Caki2 (cell line): Measurements from ENCODE around the gene CHID1. TPM values are rescaled to one million over a fixed set of nuclear protein-coding genes. Genes with fewer than 3 reads are reported as not detected.

Experiments
- DNase-seq: peaks from one replicate; pipeline ENCODE4 v3.0.0-alpha.2; 2015; ENCODE audit warnings: low read depth
- in situ Hi-C: cut with HindIII; loops from 2 replicates; pipeline ENCODE4 v1.10.0; 2016; ENCODE audit warnings: low sequenced_read_pairs, low pct_unique_long_range_greater_than_20kb, mixed read lengths
- total RNA-seq: library from RNA; depleted of rRNA; stranded (reverse); fragments of >200 nt; shearing (Covaris generic); gene quantifications from 2 replicates; pipeline ENCODE4 v1.2.3, GENCODE V29; 2014; ENCODE audit warnings: low replicate concordance

Gene CHID1
- total RNA-seq, 1 experiment from 2014 or later: 146 TPM

DNA sequence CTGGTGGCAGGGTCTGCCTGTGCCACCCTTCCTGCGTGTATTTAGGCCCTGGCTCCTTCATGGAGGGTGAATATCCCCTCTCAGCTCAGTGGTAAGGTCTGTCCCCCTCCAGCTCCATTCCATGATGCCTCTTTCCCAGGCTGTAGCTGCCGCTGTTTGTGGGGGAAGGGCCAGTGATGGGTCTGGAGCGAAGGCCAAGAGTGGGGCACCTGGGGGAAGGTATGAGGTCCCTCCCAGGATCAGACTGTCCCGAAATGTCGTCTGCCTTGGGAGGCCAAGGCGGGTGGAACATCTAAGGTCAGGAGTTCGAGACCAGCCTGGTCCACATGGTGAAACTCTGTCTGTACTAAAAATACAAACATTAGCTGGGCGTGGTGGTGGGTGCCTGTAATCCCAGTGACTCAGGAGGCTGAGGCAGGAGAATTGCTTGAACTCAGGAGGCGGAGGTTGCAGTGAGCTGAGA, 76.7 kb downstream of the CHID1 start:
- in situ Hi-C loops: no loop called here
- peak; percentile 55 for DNase-seq

DNA sequence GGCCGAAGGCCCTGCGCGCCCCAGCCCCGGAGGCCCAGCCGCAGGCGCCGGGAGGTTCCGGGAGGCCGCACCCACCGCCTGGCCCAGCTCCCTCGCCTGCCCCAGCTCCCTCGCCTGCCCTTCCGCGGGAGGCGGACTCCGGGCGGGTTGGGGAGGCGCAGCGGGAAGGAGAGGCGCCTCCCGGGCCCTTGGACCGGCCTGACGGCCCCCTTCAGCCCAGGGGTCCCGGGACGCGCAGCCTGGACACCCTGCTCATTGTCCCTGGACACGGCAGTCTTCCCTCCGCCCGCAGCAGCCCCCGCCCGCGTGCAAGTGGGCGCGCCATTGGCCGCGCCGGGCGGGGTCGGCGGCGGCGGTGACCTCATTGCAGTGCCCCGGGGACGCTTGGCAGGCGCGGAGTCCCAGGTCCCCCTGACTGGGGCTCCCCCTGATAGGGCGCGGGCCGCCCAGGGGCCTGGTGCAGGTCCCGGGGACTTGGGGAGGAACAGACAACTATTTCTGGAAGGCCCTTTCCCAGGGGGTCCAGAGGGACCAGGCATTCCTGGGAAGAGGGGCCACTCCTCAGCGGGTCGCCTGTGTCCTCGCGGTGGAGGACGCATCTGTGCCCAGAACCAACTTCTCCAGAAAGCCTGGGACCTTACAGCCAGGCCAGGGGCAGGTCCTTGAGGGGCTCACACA, 77.4 kb downstream of the CHID1 start:
- DNase-seq: peak; percentile 70
- in situ Hi-C loops: no loop called here

GRCh38 chr11:832529-833113, 78.0 kb downstream of the CHID1 start, which contains the start of gene CD151:
TSS of gene CD151 (plus strand) at chr11:832952. CDS start at chr11:836070, 3,118 bp downstream.
- in situ Hi-C loops: no loop called here
- DNase-seq: peak; percentile 71

DNA sequence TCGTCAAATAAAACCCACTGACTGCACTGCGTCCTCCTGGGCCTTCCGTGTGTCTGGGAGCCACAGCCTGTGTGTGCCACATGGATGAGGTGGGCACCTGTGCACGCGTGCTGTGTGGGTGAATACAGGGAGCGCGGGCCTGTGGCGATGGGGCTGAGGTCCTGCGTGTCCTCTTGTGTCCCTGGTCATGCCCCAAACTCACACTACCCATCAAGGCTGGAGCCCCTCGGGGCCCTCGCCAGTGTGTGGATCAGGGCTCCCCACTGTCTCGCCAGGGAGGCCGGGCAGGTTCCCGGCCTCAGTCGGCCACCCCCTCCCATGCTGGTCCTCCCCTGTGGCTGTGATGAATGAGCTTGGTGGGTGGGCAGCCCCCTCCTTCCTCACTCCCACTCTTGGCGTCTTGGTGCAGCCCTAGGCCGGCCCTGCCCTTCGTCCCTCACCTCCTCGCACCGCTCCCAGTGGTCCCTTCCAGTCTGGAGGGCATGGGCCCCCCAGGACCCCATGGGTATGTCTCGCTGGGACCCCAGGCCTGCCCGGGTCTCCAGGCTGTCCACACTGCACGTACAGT, 78.6 kb downstream of the CHID1 start:
- DNase-seq: no peak
- in situ Hi-C loops: no loop called here

GRCh38 chr11:831118-831864, 79.3 kb downstream of the CHID1 start:
- DNase-seq: peak; percentile 51
- in situ Hi-C loops: no loop called here

DNA sequence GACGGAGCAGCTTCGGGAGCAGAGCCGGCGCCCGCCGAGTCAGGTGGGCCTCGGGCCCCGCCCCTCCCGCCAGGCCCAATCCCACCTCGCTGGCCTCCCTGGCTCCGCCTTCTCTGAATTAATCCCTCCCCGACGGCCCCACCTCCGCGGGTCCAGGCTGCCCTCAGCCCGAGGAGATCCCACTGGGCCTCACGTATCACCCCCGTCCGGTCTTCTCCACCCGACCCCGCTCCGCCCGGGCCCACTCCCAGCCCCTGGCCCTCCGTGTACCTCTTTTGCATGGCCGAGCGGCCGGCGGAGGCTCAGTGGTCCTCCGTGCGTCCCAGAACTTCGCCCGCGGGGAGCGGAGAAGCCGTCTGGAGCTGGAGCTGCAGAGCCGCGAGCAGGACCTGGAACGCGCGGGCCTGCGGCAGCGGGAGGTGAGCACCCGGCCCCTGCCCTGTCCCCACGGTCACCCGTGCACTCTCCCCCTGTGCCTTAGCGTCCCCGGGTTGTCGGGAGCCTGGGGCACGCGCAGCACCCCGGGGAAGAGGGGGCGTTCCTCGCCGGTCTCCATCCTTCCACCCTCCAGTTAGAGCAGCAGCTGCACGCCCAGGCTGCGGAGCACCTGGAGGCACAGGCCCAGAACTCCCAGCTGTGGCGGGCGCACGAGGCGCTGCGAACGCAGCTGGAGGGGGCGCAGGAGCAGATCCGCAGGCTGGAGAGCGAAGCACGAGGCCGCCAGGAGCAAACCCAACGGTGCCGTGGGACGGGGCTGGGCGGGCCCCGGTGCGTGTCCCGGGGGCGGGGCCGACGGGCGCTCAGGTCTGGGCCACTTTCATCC, 80.1 kb downstream of the CHID1 start:
- peak; percentile 75 for DNase-seq
- in situ Hi-C loops: no loop called here

DNA sequence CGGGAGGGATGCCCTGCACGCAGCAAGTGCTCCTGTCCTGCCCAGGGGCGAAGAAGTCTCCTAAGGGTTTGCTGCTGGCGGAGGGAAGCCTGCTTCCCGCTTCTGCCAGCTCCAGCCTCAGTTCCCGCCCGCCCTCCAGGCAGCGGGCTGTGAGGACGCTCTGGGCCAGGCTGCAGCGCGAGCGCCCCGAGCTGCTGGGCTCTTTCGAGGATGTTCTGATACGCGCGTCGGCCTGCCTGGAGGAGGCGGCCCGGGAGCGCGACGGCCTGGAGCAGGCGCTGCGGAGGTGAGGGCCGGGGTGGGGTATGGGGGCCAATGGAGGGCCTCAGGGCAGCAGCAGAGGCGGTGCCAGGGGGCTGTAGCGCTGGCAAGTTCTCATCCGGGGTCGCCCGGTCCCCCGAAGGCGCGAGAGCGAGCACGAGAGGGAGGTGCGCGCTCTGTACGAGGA, 80.7 kb downstream of the CHID1 start:
- in situ Hi-C loops: no loop called here
- DNase-seq: no peak

GRCh38 chr11:829176-829846, 81.3 kb downstream of the CHID1 start:
- peak; percentile 61 for DNase-seq
- in situ Hi-C loops: no loop called here

DNA sequence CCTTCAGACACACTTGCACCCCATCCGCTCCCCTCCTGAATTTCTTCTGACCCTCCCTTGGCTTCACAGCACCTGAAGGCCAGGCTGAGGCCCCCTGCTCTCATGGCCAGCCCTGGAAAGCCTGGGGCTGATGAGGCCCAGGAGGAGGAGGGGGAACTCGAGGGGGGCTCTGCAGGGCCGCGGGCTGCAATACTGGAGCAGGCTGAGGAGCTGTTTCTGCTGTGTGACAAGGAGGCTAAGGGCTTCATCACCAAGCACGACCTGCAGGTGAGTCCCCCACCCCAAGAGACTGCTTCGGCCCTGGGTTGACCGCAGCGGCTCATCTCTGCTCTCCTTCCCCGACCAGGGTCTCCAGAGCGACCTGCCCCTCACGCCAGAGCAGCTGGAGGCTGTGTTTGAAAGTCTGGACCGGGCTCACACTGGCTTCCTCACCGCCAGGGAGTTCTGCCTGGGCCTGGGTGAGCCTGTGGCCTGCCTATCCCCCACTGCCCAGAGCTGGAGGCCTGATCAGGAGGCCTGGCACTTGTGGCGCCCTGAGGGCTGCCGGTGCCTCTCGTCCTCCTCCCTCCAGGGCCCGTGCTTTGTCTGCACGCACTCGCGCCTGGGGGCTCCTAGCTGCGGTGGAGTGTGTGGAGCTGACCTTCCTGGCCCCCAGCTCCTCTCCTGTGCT, 82.0 kb downstream of the CHID1 start:
- in situ Hi-C loops: no loop called here
- no peak for DNase-seq

GRCh38 chr11:827897-828192, 82.8 kb downstream of the CHID1 start, which contains the start of gene CRACR2B:
TSS of gene CRACR2B (plus strand) at chr11:827919. CDS start at chr11:828608, 689 bp downstream.
- DNase-seq: no peak
- in situ Hi-C loops: no loop called here

DNA sequence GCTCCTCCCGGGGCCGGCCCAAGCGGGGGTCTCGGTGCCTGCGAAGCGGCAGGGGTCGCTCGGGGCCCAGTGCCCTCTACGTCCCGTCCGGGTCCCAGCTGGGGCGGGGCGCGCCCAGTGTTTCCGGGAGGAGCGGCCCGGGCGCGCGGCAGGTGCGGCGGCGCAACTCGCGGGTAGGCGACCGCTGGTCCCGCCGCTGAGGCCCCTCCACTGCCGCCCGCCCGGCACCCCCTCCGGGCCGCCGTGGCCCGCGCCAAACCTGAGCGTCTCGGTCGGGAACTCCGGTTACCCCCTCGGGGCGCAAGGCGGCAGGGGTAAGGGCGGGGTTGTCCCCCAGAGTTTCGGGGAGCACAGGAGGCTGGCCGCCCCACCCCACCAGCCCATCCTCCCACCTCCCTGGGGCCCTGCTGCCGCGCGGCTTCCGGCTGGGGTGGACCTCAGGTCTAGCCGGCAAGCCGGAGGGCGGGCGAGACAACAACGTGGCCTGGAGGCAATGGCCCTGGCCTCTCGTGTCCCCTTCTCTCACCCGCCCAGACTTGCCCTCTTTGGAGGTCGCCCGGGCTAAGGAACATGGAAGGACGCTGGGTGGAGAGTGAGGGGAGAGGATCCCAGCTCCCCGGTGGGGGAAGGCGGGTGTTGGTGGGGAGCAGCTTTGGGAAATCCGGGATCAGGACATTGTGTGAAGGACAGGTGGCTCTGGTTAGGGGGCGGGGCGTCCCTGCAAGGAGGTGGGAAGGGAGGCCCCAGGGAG, 83.3 kb downstream of the CHID1 start:
- in situ Hi-C loops: no loop called here
- DNase-seq: no peak

DNA sequence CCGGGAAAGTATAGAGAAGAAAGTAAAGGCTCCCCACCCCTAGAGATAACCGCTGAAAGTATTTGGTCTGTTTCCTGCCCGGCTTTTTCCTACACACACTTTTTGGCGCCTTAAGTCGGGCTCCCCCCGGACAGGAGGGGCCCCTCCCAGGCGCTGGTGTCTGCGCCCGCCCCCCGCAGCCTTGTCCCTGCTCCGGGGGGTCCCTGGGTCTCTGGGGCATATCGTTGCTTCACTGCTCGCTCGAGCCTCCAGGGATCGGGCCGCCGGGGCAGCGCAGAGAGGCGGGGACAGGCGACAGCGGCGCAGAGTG, 83.8 kb downstream of the CHID1 start:
- DNase-seq: no peak
- in situ Hi-C loops: no loop called here

- no peak for DNase-seq
- in situ Hi-C loops: no loop called here
These were observed 84.4 kb downstream of the CHID1 start for GRCh38 chr11:826227-826621.

DNA sequence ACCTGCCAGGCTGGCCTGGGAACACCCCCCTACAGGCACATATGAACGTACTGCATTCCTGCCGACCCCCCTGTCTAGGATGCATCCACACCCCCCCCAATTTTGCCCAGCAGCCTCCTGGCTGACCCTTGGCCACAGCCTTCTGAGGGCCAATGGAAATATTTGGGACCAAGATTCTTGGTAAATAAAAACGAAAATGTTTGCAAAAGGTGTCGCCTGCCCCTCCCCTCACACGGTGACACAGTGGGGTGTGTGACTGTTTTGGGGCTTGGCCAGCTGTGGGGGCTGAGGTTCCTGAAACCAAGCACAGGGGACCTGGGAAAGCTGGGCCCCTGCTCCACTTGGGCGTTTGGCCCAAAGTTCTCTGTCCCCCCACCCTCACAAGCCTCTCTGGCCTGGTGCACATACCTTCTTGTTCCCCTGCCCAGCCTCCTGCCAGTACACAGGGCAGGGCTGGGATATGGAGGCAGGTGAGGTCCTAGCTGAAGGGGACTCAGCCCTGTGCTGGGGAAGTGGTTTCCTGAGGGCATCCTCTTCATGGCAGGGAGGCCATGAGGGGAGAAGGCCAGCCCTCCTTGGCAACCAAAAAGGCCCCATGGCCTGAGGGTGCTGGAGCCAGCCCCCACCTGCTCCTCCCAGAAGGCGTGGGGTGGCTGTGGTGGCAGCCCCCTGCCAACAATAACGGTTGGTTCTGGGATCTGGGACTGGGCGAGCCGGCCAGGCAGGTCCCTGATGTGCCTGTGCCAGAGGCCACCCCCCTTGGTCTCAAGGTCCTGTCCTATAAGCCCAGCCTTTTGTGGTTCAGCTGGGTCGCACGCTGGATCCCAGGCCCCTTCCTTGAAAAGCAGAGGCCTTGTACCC, 85.0 kb downstream of the CHID1 start:
- in situ Hi-C loops: no loop called here
- DNase-seq: no peak

- in situ Hi-C loops: no loop called here
- DNase-seq: no peak
These were observed 85.7 kb downstream of the CHID1 start for GRCh38 chr11:824942-825341.

DNA sequence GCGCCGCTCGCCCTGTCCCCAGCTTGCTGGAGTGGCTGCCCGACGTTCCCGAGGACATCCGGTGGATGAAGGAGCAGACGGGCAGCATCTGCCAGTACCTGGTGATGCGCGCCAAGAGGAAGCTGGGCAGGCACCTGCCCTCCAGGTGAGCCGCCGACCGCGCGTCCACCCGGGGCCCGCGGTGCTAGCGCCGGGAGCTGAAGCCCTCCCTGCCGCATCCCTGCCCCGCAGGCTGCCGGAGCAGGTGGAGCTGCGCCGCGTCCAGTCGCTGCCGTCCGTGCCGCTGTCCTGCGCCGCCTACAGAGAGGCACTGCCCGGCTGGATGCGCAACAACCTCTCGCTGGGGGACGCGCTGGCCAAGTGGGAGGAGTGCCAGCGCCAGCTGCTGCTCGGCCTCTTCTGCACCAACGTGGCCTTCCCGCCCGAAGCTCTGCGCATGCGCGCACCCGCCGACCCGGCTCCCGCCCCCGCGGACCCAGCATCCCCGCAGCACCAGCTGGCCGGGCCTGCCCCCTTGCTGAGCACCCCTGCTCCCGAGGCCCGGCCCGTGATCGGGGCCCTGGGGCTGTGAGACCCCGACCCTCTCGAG, 86.2 kb downstream of the CHID1 start:
- no peak for DNase-seq
- in situ Hi-C loops: no loop called here
